ENCODE results near the gene MOCS1. TPM values are rescaled to one million over a fixed set of nuclear protein-coding genes. Genes with fewer than 3 reads are reported as not detected.

The MOCS1 gene
- total and polyA plus RNA-seq, 4 donors = 10.3 to 23.0 (median 19.2) TPM

DNA sequence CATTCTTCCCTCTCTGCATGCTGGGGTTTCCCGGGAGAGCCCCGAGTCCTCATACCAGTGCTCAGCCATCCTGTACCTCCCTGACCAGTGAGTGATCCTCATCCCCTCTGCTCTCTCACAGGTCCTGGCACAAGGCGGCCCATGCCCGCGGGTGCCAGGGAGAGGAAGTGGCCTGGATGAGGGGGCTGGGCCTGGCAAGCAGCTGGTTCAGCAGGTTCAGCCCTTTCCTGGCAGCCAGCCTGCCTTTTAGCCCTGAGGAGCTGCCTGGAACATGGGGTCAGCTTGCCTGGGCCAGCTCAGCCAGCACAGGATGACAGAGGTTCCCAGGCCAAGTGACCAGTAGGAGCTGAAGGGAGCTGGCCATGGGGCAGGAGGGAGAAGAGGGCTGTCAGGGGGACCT is 10.9 kb downstream of the MOCS1 start:
- Histone ChIP-seq H3K27ac (ENCODE audit: low read depth in 1 of 2, low read length in 1 of 2) (peak overlapping the region in 1 of 2 donors; percentile 14), H3K4me1 (ENCODE audit: control insufficient read depth in 5 of 5, insufficient read depth in 5 of 5, low read length in 5 of 5) (peaks cover 0 to 15% (median 0%) of the 10 kb centered on the region in 5 donors), H3K36me3 (ENCODE audit: control insufficient read depth in 4 of 4, insufficient read depth in 4 of 4, low read length in 4 of 4) (peaks cover 4 to 19% (median 10%) of the 10 kb centered on the region in 4 donors), H3K27me3 (ENCODE audit: control insufficient read depth in 3 of 3, insufficient read depth in 3 of 3, low read length in 2 of 3) (no peaks in the 10 kb centered on the region), H3K9me3 (ENCODE audit: control insufficient read depth in 4 of 4, insufficient read depth in 3 of 4, low read length in 3 of 4) (no peaks in the 10 kb centered on the region), H3K4me3 (no peak overlapping the region), H3K9ac (ENCODE audit: insufficient read depth in 1 of 2, low read length in 2 of 2) (no peak overlapping the region)
- TF ChIP-seq, protein P1, sequence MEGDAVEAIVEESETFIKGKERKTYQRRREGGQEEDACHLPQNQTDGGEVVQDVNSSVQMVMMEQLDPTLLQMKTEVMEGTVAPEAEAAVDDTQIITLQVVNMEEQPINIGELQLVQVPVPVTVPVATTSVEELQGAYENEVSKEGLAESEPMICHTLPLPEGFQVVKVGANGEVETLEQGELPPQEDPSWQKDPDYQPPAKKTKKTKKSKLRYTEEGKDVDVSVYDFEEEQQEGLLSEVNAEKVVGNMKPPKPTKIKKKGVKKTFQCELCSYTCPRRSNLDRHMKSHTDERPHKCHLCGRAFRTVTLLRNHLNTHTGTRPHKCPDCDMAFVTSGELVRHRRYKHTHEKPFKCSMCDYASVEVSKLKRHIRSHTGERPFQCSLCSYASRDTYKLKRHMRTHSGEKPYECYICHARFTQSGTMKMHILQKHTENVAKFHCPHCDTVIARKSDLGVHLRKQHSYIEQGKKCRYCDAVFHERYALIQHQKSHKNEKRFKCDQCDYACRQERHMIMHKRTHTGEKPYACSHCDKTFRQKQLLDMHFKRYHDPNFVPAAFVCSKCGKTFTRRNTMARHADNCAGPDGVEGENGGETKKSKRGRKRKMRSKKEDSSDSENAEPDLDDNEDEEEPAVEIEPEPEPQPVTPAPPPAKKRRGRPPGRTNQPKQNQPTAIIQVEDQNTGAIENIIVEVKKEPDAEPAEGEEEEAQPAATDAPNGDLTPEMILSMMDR (IDR thresholded peaks at IDR 0.05; ENCODE audit: control extremely low read depth, extremely low read depth) = no peak
- 59 to 85% methylated on average over 3 to 5 of the region's 5 CpGs for WGBS, 2 donors
- peak in 1 of 3 donors; percentile 28 for DNase-seq
- ATAC-seq (ENCODE audit: insufficient read depth, low FRiP score) = no peak

DNA sequence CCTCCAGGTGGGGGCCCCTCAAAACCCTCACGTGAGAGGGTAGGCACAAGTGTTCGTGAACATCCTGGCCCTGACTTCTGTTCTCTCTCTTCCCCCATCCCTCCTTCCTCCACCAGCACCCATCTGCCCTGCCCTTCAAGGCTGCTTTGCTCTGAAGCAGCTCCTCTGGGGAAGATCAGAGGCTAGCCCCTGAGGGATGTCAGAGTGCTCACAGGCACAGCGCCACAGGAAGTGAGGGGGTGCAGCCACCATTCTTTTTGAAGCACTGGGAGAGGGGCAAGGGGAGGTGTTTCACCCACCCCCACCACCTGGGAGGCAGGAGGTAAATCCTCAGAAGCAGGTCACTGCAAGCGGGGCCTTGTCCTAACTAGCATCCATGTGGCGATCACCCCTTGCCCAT is 11.4 kb downstream of the MOCS1 start:
- TF ChIP-seq, protein P1 (IDR thresholded peaks at IDR 0.05; ENCODE audit: control extremely low read depth, extremely low read depth) = no peak
- 90% methylated on average over 5 of the region's 5 CpGs for WGBS, 2 donors
- Histone ChIP-seq H3K27me3 (ENCODE audit: control insufficient read depth in 3 of 3, insufficient read depth in 3 of 3, low read length in 2 of 3) (no peaks in the 10 kb centered on the region), H3K4me1 (ENCODE audit: control insufficient read depth in 5 of 5, insufficient read depth in 5 of 5, low read length in 5 of 5) (peaks cover 0 to 15% (median 0%) of the 10 kb centered on the region in 5 donors), H3K9me3 (ENCODE audit: control insufficient read depth in 4 of 4, insufficient read depth in 3 of 4, low read length in 3 of 4) (no peaks in the 10 kb centered on the region), H3K27ac (ENCODE audit: low read depth in 1 of 2, low read length in 1 of 2) (no peak overlapping the region), H3K4me3 (no peak overlapping the region), H3K9ac (ENCODE audit: insufficient read depth in 1 of 2, low read length in 2 of 2) (no peak overlapping the region), H3K36me3 (ENCODE audit: control insufficient read depth in 4 of 4, insufficient read depth in 4 of 4, low read length in 4 of 4) (peaks cover 4 to 19% (median 10%) of the 10 kb centered on the region in 4 donors)
- ATAC-seq (ENCODE audit: insufficient read depth, low FRiP score) (no peak), DNase-seq (no peak)

DNA sequence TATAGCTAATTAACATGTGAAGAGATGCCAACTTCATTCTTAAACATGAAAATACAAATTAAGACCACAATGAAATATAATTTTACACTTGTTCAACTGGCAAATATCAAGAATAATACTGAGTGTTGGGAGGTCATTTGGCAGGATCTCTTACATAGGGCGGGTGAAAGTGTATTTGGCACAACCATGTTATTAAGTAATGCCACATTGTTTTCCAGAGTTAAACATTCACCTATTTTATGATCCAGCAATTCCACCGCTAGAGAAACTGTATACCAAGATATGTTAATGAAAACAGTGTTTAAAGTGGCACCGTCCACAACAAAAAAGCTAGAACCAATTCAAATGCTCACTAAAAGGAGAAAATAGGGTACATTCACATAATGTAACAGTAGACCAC is 14.1 kb downstream of the MOCS1 start:
- H3K4me3 ChIP-seq = no peak overlapping the region
- no peaks in the 10 kb centered on the region for H3K9me3 ChIP-seq (ENCODE audit: control insufficient read depth in 4 of 4, insufficient read depth in 3 of 4, low read length in 3 of 4)
- ATAC-seq (ENCODE audit: insufficient read depth, low FRiP score) (no peak), DNase-seq (no peak)
- no peak overlapping the region for H3K9ac ChIP-seq (ENCODE audit: insufficient read depth in 1 of 2, low read length in 2 of 2)
- TF ChIP-seq, protein P1 (IDR thresholded peaks at IDR 0.05; ENCODE audit: control extremely low read depth, extremely low read depth) = no peak
- no peaks in the 10 kb centered on the region for H3K27me3 ChIP-seq (ENCODE audit: control insufficient read depth in 3 of 3, insufficient read depth in 3 of 3, low read length in 2 of 3)
- peaks cover 2 to 19% (median 9%) of the 10 kb centered on the region in 4 donors for H3K36me3 ChIP-seq (ENCODE audit: control insufficient read depth in 4 of 4, insufficient read depth in 4 of 4, low read length in 4 of 4)
- 83 to 88% methylated on average over 3 of the region's 3 CpGs for WGBS, 2 donors
- no peak overlapping the region for H3K27ac ChIP-seq (ENCODE audit: low read depth in 1 of 2, low read length in 1 of 2)
- H3K4me1 ChIP-seq (ENCODE audit: control insufficient read depth in 5 of 5, insufficient read depth in 5 of 5, low read length in 5 of 5) = peaks cover 0 to 9% (median 0%) of the 10 kb centered on the region in 5 donors

DNA sequence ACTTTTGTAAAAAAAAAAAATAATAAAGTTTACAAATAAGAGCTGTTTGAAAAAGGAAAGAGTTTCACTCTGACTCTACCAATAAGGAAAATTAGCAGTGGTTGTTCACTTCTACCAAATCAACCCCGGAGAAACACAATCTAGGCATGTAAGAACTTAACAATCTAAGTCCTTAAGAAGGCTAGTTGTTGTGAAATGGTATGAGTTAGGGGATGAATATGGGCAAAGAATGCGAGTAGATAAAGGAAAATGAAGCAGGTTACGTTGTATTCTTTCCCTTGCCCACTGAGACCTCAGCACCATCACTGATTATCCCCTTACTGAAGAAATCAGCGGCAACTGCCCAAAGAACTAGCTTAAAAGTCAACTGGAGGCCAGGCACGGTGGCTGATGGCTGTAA is 15.4 kb downstream of the MOCS1 start:
- H3K27me3 ChIP-seq (ENCODE audit: control insufficient read depth in 3 of 3, insufficient read depth in 3 of 3, low read length in 2 of 3) = no peaks in the 10 kb centered on the region
- peaks cover 0 to 9% (median 0%) of the 10 kb centered on the region in 5 donors for H3K4me1 ChIP-seq (ENCODE audit: control insufficient read depth in 5 of 5, insufficient read depth in 5 of 5, low read length in 5 of 5)
- DNase-seq = no peak
- TF ChIP-seq, protein P1 (IDR thresholded peaks at IDR 0.05; ENCODE audit: control extremely low read depth, extremely low read depth) = no peak
- H3K4me3 ChIP-seq = no peak overlapping the region
- no peak for ATAC-seq (ENCODE audit: insufficient read depth, low FRiP score)
- H3K27ac ChIP-seq (ENCODE audit: low read depth in 1 of 2, low read length in 1 of 2) = no peak overlapping the region
- H3K9me3 ChIP-seq (ENCODE audit: control insufficient read depth in 4 of 4, insufficient read depth in 3 of 4, low read length in 3 of 4) = no peaks in the 10 kb centered on the region
- peaks cover 0 to 19% (median 10%) of the 10 kb centered on the region in 4 donors for H3K36me3 ChIP-seq (ENCODE audit: control insufficient read depth in 4 of 4, insufficient read depth in 4 of 4, low read length in 4 of 4)
- WGBS, 2 donors = 92 to 95% methylated on average over 5 of the region's 5 CpGs
- H3K9ac ChIP-seq (ENCODE audit: insufficient read depth in 1 of 2, low read length in 2 of 2) = no peak overlapping the region

Data from lung (tissue), 12 donors.